Activated T-helper 1 cell treated with Interleukin-2 at 50 U/mL for 16 hours (primary cell): ENCODE measurements around the gene FRMD3.

Experiments
- DNase-seq: peaks from one replicate; pipeline ENCODE4 v3.0.0-alpha.2; 2020; ENCODE audit warnings: low read depth

FRMD3 gene

DNA sequence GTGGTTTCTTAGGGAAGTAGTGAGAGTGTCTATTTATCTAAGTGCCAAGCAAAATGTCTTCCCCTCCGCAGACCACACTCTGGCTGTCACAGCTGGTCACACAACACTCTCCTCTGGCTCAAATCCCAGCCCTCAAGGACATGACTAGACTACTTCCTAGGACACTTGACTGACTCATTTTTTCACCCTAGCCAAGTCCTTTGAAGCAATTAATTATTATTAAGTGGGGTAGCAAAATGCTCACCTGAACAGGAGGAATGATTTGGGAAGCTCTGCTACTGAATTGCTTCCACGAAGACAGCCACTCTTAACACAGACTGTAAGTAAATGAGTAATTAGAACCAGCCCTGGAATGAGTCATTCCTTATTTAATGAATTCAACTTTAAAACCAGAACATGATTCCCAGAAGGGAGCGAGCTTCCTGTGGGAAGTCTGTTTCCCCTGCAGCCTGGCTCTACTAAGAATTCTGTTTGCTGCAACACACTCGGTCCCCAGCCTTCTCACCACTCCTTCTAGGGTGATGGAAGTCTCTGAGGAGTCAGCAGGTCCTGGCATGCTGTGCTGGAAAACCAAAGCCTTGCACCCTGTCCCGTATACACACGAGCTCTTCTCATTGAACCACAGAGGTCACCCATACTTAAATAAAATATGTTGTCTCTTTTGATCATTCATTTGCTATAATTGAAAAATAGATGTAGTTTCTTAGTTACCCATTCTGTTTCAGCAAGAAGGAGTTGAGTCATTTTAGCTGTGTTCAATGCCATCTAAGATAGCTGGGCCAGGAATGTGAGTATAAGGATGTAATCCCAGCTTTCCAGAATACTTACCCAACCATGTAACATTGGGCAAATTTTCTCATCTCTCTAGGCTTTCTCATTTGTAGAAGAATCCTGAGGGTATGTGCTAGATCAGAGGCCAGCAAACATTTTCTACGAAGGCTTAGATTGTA, 256.6 kb downstream of the FRMD3 start:
- no peak for DNase-seq

GRCh38 chr9:83280790-83281189, 257.4 kb downstream of the FRMD3 start:
- DNase-seq = no peak

DNA sequence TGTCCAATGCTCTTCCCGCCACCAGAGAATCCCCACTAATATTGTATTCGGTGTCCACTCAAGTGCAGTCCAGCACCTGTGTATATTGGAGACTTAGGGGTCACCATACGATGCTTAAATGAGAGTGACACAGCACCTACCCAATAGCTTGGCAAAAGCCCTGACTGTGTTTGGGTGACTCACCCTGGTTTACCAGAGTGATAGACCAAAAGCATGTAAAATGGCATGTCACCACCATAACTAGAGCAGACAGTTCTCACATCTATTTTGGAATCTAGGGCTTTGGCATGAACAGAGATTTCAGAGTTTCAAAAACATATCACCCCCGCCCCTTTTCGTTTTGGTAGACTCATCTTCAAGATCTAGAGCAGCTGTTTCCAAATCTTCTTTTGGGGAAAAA, 257.9 kb downstream of the FRMD3 start:
- no peak for DNase-seq

- DNase-seq = no peak
Observed at GRCh38 chr9:83274787-83275186, 263.4 kb downstream of the FRMD3 start.

DNA sequence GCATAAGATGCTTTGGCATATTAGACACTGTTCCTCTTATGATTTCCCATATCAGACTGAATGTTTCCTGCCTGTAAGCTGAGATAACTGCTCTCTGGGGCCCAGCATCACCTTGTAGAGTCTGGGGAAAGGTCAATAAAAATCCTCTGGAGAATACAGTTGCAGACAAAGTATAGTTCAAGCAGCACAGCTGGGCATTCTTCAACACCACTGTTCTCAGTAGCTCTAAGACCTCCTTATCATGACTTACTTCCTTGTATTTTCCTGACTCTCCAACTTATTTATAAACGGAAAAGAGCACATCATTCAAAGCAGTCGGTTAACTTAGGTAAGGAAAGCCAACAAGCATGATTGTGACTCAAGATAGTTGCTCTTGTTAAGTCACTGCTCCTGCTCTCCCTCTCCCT, 266.5 kb downstream of the FRMD3 start:
- no peak for DNase-seq

GRCh38 chr9:83270116-83270515, 268.1 kb downstream of the FRMD3 start:
- no peak for DNase-seq

DNA sequence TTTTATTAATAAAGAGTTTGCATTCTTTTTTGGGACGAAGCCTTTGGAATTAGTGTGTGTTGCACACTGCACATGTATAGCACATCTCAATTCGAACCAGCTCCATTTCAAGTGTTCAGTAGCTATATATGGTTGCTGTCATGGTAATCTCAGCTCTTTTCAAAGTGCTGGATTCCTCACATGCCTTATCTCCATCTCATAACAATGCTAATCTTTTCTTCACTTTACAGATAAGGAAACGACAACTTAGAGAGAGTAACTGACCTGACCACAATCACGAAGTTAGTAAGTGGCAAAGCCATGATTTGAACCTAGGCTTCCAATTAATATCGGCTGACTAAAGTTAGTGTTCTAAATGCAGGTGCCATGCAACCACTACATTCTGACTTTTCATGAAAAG, 270.5 kb downstream of the FRMD3 start:
- no peak for DNase-seq

DNA sequence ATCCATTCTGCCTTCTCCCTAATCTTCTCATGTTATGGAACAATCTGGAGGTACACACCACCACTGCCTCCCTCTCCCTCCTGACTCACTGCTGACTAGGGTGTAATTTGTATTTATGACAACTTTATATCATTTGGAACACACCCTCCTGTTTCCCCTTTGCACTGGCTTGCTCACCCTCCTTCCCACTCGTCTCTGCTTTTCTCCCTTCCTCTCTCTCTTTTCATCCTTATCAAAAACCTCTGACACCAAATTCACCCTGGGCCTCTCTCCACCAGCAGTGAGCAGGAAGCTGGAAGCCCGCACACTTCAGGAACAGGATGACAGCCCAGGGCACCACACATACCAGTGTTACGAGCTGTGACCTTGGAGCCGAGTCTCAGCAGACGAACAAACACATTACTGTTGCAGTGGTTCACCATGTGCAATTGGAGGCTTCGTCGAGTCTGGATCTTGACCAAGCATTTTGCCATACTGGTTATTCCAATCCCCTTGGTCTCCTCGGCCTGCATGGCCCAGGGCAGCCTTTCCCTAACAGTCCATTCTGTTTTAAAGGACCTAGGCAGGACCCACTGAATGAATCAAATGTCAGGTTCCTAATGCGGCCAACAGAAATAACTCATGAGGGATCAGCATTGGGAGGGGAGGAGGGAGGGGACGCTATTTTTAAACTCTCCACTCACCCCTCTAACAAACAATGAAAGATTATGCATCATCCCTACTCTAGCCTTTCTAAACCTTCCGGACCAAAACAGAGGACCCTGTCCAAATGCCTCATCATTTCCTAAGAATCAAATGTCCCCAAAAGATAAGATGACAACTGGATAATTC, 271.3 kb downstream of the FRMD3 start:
- DNase-seq = no peak

DNA sequence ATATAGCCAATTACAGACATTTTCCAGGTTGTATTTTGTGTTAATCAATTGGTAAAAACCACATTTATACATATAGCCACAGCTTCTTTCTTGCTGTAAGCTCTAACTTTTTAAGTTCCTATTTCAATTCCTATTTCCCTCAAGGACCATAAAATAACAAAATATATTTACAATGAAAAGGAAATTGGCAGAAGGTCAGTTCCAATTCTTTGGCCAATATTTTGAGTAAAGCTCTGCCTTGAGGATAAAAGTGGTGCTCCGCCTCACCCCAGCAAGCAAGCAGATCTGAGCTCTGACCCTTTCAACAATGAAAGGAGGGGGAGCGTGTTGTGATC, 271.9 kb downstream of the FRMD3 start:
- DNase-seq = no peak

DNA sequence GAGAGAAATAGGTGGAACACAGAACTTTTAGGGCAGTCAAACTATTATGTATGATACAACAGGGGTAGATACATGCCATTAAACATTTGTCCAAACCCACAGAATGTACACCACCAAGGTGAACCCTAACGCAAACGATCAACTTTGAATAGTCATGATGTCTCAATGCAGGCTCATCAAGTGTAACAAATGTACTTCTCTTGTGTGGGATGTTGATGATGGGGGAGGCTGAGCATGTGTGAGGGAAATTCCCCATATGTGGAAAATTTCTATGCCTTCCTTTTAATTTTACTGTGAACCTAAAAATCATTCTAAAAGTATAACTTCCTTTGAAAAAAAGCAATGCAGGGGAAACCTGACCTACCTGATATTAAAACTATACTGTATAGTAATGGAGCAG, 273.9 kb downstream of the FRMD3 start:
- DNase-seq = no peak

DNA sequence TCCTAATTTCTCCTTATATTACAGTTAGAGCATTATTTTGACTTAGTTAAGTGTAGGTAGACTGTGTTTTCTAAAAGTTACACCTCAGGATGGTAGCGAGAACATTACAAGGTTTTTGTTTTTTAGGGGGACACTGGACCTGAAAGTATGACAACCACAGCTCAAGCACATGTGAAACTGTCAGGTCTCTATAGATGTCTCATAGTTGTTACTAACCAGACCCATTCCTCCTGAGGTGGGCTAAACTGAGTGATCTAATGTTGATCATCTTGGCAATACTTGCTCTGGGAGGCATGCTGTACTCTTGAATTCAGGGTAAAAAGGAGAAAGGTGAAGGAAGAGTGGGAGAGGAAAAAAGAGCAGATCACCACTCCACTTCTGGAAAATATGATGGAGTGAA, 278.6 kb downstream of the FRMD3 start:
- DNase-seq = no peak

- DNase-seq = no peak
Observed at GRCh38 chr9:83257937-83258891, 280.0 kb downstream of the FRMD3 start.

GRCh38 chr9:83247732-83248131, 290.5 kb downstream of the FRMD3 start:
- DNase-seq = no peak

DNA sequence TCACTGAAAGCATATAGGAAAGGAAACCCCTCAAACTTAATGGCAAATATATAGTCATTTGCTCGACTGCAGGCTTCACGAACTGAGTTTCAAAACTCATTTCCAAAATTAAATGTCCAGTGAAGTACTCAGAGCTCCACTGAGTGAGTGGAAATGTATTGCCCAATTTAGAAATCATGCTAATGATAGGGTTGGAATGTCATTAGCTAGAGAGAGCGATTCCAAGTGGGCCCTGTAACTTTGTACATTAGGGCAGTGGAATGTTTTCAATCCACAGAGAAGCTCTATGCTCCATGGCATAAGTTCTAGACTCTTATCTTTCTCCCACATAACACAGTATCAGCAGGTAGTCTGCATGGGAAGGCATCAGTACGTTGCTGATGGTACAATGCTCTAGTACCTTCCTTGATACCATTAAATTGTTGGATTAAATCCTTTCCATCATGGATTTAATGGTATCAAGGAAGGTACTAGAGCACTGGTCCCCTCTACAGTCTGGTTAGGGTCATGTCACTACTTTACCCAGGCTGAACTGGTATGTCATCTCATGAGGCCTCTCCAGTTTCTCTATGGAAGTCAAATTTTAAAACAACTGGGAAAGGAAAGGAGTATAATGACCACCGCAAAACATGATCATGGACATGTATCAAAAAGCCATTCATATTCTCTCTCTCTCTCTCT, 292.1 kb downstream of the FRMD3 start:
- no peak for DNase-seq

- DNase-seq = no peak
Observed at GRCh38 chr9:83242066-83242465, 296.1 kb downstream of the FRMD3 start.

DNA sequence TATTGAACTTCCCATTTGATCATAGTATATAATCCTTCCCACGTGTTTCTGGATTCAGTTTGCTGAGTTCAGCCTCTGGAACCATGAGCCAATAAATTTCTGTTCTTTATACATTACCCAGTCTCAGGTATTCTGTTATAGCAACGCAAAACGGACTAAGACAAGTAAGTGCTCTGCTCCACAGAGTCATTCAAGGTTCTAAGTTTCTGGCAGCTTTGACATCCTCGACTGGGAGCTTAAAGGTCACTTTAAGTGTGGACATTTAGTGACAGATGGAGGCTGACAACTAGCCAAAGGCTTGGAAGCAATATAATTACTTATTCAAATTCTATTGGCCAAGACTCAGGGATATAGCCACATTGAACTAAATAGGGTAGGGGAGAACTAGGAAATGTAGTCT, 297.5 kb downstream of the FRMD3 start:
- no peak for DNase-seq

DNA sequence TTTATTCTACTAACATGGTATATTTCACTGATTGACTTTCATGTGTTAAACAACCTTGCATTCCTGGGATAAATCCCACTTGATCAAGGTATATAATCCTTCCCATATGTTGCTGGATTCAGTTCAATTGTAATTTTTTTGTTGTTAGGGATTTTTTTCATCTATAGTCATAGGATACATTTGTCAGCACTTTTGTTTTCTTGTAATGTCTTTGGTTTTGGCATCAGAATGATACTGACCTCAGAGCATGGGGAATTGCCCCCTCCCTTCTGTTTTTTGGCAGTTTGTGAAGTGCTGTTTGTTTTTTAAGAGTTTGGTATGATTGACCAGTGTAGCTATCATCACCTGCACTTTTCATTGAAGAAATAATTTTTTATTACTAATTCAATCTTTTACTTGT, 298.5 kb downstream of the FRMD3 start:
- no peak for DNase-seq

DNA sequence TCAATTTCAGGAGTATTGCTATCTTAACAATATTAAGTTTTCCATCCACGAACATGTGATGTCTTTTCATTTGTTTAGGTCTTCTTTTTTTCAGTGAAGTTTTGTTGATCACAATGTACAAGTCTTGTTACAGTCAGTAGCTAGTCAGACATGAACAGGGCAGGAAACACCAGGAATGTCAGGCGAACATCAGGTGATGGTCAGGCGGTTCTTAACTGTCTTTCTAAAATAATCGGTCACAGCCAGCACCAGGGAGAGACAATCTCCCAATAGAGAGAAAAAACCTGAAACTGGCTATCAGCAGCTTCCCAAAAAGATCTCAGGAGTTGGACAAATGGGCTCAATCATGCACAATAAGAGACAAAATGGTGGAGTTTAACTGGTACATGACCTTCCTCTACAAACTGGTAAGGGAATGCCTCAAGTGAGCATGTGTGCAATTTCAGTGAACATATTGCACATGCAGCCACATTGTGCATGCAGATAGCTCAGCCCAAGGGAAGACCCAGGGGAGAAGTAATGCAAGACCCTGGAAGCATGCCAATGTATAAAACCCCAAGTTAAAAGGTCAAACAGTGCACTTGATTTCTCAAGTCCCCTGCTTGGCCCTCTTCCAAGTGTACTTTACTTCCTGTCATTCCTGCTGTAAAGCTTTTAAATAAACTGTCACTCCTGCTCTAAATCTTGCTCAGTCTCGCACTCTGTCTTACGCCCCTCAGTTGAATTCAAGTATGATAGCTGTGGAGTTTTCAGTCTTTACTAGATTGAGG, 299.1 kb downstream of the FRMD3 start:
- DNase-seq = no peak

DNA sequence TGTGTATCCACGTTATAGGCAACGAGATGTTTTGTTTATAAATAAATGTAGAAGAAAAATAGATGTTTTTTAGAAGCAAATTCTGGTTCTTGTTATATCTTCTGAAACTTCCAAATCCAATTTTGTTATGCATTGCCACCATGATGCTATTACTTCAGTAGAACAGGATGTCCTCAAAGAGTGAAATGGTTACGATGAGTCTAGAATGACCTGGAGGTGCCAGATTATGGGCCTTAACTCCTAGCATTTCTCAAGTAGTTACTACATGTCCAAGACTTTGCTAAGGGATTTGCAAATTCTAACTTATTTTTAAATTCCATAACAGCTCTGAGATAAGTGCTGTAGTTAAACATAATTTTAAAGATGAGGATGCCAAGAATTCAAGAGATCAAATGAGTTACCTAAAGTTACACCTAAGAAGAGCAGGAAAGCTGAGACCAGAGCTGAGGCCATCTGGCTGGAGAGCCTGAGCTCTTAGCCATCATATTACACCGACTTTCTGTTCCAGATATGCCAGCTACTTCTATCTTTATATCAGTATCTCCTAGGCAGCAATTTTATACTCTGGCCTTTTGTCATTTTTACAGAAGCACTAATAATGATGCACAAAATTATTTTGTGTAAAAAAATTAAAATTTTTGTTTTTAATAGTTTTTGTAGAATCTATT, 302.0 kb downstream of the FRMD3 start:
- no peak for DNase-seq

- DNase-seq = no peak
Observed at GRCh38 chr9:83235526-83235925, 302.7 kb downstream of the FRMD3 start.
